Measurements from ENCODE around the gene ZBTB11. TPM values are rescaled to one million over a fixed set of nuclear protein-coding genes. Genes with fewer than 3 reads are reported as not detected.
A peak's percentile ranks its signal among the peaks of the same experiment; 100 is the strongest.
"Not testable (repeated sequence)": the region's sequence is repeated elsewhere in the genome, so short reads cannot be mapped to it uniquely, and the experiment has no call there.

The ZBTB11 gene
- total RNA-seq, 1 donor from 2014 or later, result 17.8 TPM

GRCh38 chr3:101656651-101657050 is 20.3 kb downstream of the ZBTB11 start:
- Mint-ChIP-seq H3K36me3 (ENCODE audit: insufficient read depth) (peaks cover 27% of the 10 kb centered on the region), H3K4me3 (ENCODE audit: low read depth) (no peak overlapping the region), H3K27me3 (no peaks in the 10 kb centered on the region), H3K9me3 (ENCODE audit: low read depth) (no peaks in the 10 kb centered on the region), H3K4me1 (ENCODE audit: low read depth) (no peaks in the 10 kb centered on the region), H3K27ac (no peak overlapping the region)
- DNase-seq (ENCODE audit: low spot score, unreplicated experiment), result no peak
- no peak for TF ChIP-seq CTCF (IDR thresholded peaks at IDR 0.05; ENCODE audit: unreplicated experiment)

GRCh38 chr3:101646726-101647125 is 30.2 kb downstream of the ZBTB11 start:
- TF ChIP-seq CTCF (IDR thresholded peaks at IDR 0.05; ENCODE audit: unreplicated experiment), result no peak
- Mint-ChIP-seq H3K4me1 (ENCODE audit: low read depth) (peaks cover 7% of the 10 kb centered on the region), H3K27ac (no peak overlapping the region), H3K9me3 (ENCODE audit: low read depth) (peaks cover 4% of the 10 kb centered on the region), H3K4me3 (ENCODE audit: low read depth) (no peak overlapping the region), H3K36me3 (ENCODE audit: insufficient read depth) (peaks cover 15% of the 10 kb centered on the region), H3K27me3 (no peaks in the 10 kb centered on the region)
- no peak for DNase-seq (ENCODE audit: low spot score, unreplicated experiment)

GRCh38 chr3:101643861-101644613 is 32.9 kb downstream of the ZBTB11 start:
- Mint-ChIP-seq H3K4me1 (ENCODE audit: low read depth) (peaks cover 16% of the 10 kb centered on the region), H3K4me3 (ENCODE audit: low read depth) (no peak overlapping the region), H3K27me3 (no peaks in the 10 kb centered on the region), H3K27ac (no peak overlapping the region), H3K9me3 (ENCODE audit: low read depth) (peaks cover 3% of the 10 kb centered on the region), H3K36me3 (ENCODE audit: insufficient read depth) (peaks cover 5% of the 10 kb centered on the region)
- DNase-seq (ENCODE audit: low spot score, unreplicated experiment), result no peak
- TF ChIP-seq CTCF (IDR thresholded peaks at IDR 0.05; ENCODE audit: unreplicated experiment), result no peak

GRCh38 chr3:101643009-101643844 is 33.7 kb downstream of the ZBTB11 start:
- H3K4me3 Mint-ChIP-seq (ENCODE audit: low read depth), result no peak overlapping the region
- no peaks in the 10 kb centered on the region for H3K9me3 Mint-ChIP-seq (ENCODE audit: low read depth)
- no peaks in the 10 kb centered on the region for H3K27me3 Mint-ChIP-seq
- no peak overlapping the region for H3K27ac Mint-ChIP-seq
- peaks cover 2% of the 10 kb centered on the region for H3K36me3 Mint-ChIP-seq (ENCODE audit: insufficient read depth)
- no peak for TF ChIP-seq CTCF (IDR thresholded peaks at IDR 0.05; ENCODE audit: unreplicated experiment)
- peaks cover 17% of the 10 kb centered on the region for H3K4me1 Mint-ChIP-seq (ENCODE audit: low read depth)
- DNase-seq (ENCODE audit: low spot score, unreplicated experiment), result no peak

- peaks cover 23% of the 10 kb centered on the region for H3K4me1 Mint-ChIP-seq (ENCODE audit: low read depth)
- no peaks in the 10 kb centered on the region for H3K27me3 Mint-ChIP-seq
- H3K36me3 Mint-ChIP-seq (ENCODE audit: insufficient read depth), result peaks cover 2% of the 10 kb centered on the region
- no peak overlapping the region for H3K4me3 Mint-ChIP-seq (ENCODE audit: low read depth)
- TF ChIP-seq CTCF (IDR thresholded peaks at IDR 0.05; ENCODE audit: unreplicated experiment), result no peak
- no peak overlapping the region for H3K27ac Mint-ChIP-seq
- DNase-seq (ENCODE audit: low spot score, unreplicated experiment), result no peak
- H3K9me3 Mint-ChIP-seq (ENCODE audit: low read depth), result no peaks in the 10 kb centered on the region
Observed at GRCh38 chr3:101642441-101642840, 34.5 kb downstream of the ZBTB11 start.

DNA sequence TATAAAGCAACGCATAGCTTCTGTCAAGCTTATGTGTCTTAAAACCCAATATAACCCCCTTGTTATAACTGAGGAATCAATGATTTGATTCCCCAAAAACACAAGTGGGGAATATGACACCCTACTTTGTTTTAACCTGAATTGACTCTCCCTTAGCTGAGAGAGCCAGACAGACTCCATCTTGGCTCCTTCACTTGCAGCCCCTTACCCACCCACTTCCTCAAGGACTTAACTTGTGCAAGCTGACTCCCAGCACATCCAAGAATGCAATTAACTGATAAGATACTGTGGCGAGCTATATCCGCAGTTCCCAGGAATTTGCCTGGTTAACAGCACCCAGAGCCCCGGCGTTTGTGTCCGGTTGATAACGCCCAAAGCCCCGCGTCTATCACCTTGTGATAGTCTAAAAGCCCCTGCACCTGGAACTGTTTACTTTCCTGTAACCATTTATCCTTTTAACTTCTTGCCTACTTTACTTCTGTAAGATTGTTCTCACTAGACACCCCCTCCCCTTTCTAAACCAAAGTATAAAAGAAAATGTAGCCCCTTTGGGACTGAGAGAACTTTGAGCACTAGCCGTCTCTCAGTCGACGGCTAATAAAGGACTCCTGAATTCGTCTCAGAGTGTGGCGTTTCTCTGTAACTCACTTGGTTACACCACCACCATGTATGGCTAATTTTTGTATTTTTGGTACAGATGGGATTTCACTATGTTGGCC is 35.4 kb downstream of the ZBTB11 start:
- Mint-ChIP-seq H3K27ac (peak overlapping the region; percentile 86), H3K4me1 (ENCODE audit: low read depth) (peaks cover 23% of the 10 kb centered on the region)
- not testable (repeated sequence) for H3K36me3 Mint-ChIP-seq (ENCODE audit: insufficient read depth); H3K27me3 Mint-ChIP-seq; H3K4me3 Mint-ChIP-seq (ENCODE audit: low read depth); H3K9me3 Mint-ChIP-seq (ENCODE audit: low read depth); DNase-seq (ENCODE audit: low spot score, unreplicated experiment)

Measured in progenitor cell of endocrine pancreas (in vitro differentiated cells).